ENCODE results near the gene TET1. TPM values are rescaled to one million over a fixed set of nuclear protein-coding genes. Genes with fewer than 3 reads are reported as not detected.
"Not testable (repeated sequence)": the region's sequence is repeated elsewhere in the genome, so short reads cannot be mapped to it uniquely, and the experiment has no call there.

Gene TET1
- total and polyA plus RNA-seq, 2 donors from 2014 or later: 0.22 to 2.2 TPM

- FAIRE-seq: no peak
- no peaks in the 10 kb centered on the region for H3K36me3 ChIP-seq (ENCODE audit: control insufficient read depth in 2 of 3, insufficient read depth in 3 of 3, low read length in 3 of 3)
- H3K27ac ChIP-seq (ENCODE audit: low read depth in 2 of 2, low read length in 2 of 2): no peak overlapping the region
These were observed 73.8 kb downstream of the TET1 start for GRCh38 chr10:68633816-68634466.

GRCh38 chr10:68636335-68636734 lies 76.2 kb downstream of the TET1 start:
- DNase-seq: no peak
- intact Hi-C loops (cut with DNase I): no loop called here
- H3K9ac ChIP-seq (ENCODE audit: low read length in 3 of 3): no peak overlapping the region
- no peak overlapping the region for H3K27ac ChIP-seq (ENCODE audit: low read depth in 2 of 2, low read length in 2 of 2)
- no peak for FAIRE-seq
- no peak for TF ChIP-seq CTCF (IDR thresholded peaks at IDR 0.05; ENCODE audit: borderline replicate concordance, extremely low read depth, insufficient read depth)
- no peaks in the 10 kb centered on the region for H3K36me3 ChIP-seq (ENCODE audit: control insufficient read depth in 2 of 3, insufficient read depth in 3 of 3, low read length in 3 of 3)
- no peaks in the 10 kb centered on the region for H3K9me3 ChIP-seq (ENCODE audit: control insufficient read depth in 2 of 3, insufficient read depth in 1 of 3, low read length in 3 of 3)
- no peaks in the 10 kb centered on the region for H3K27me3 ChIP-seq (ENCODE audit: control insufficient read depth, insufficient read depth, low read length)
- H3K4me1 ChIP-seq (ENCODE audit: control insufficient read depth in 2 of 3, insufficient read depth in 2 of 3, low read depth in 1 of 3, low read length in 3 of 3): peaks cover 3 to 5% (median 3%) of the 10 kb centered on the region in 3 donors
- H3K4me3 ChIP-seq (ENCODE audit: low read length in 3 of 3): no peak overlapping the region

More at GRCh38 chr10:68633816-68634466, 73.8 kb downstream of the TET1 start:
- peak in 1 of 5 donors; percentile 9 for DNase-seq
- intact Hi-C loops (cut with DNase I): no loop called here
- Histone ChIP-seq H3K9me3 (ENCODE audit: control insufficient read depth in 2 of 3, insufficient read depth in 1 of 3, low read length in 3 of 3) (no peaks in the 10 kb centered on the region), H3K4me1 (ENCODE audit: control insufficient read depth in 2 of 3, insufficient read depth in 2 of 3, low read depth in 1 of 3, low read length in 3 of 3) (peaks cover 3 to 5% (median 3%) of the 10 kb centered on the region in 3 donors), H3K27me3 (ENCODE audit: control insufficient read depth, insufficient read depth, low read length) (no peaks in the 10 kb centered on the region), H3K9ac (ENCODE audit: low read length in 3 of 3) (no peak overlapping the region), H3K4me3 (ENCODE audit: low read length in 3 of 3) (no peak overlapping the region)
- TF ChIP-seq CTCF (IDR thresholded peaks at IDR 0.05; ENCODE audit: borderline replicate concordance, extremely low read depth, insufficient read depth): no peak

- H3K4me3 ChIP-seq (ENCODE audit: low read length in 3 of 3); H3K36me3 ChIP-seq (ENCODE audit: control insufficient read depth in 2 of 3, insufficient read depth in 3 of 3, low read length in 3 of 3); H3K27me3 ChIP-seq (ENCODE audit: control insufficient read depth, insufficient read depth, low read length); intact Hi-C loops (cut with DNase I); H3K27ac ChIP-seq (ENCODE audit: low read depth in 2 of 2, low read length in 2 of 2); H3K4me1 ChIP-seq (ENCODE audit: control insufficient read depth in 2 of 3, insufficient read depth in 2 of 3, low read depth in 1 of 3, low read length in 3 of 3); H3K9ac ChIP-seq (ENCODE audit: low read length in 3 of 3); H3K9me3 ChIP-seq (ENCODE audit: control insufficient read depth in 2 of 3, insufficient read depth in 1 of 3, low read length in 3 of 3); DNase-seq; FAIRE-seq: not testable (repeated sequence)
These were observed 83.4 kb downstream of the TET1 start for GRCh38 chr10:68643550-68643949.

- H3K9ac ChIP-seq (ENCODE audit: low read length in 3 of 3): no peak overlapping the region
- intact Hi-C loops (cut with DNase I): no loop called here
- TF ChIP-seq CTCF (IDR thresholded peaks at IDR 0.05; ENCODE audit: borderline replicate concordance, extremely low read depth, insufficient read depth): no peak
- peak overlapping the region in 1 of 2 donors; percentile 41 for H3K27ac ChIP-seq (ENCODE audit: low read depth in 2 of 2, low read length in 2 of 2)
- no peaks in the 10 kb centered on the region for H3K9me3 ChIP-seq (ENCODE audit: control insufficient read depth in 2 of 3, insufficient read depth in 1 of 3, low read length in 3 of 3)
- DNase-seq (no peak), FAIRE-seq (peak; percentile 54)
- H3K4me3 ChIP-seq (ENCODE audit: low read length in 3 of 3): no peak overlapping the region
- peaks cover 0 to 7% (median 0%) of the 10 kb centered on the region in 3 donors for H3K36me3 ChIP-seq (ENCODE audit: control insufficient read depth in 2 of 3, insufficient read depth in 3 of 3, low read length in 3 of 3)
- H3K4me1 ChIP-seq (ENCODE audit: control insufficient read depth in 2 of 3, insufficient read depth in 2 of 3, low read depth in 1 of 3, low read length in 3 of 3): no peaks in the 10 kb centered on the region
- no peaks in the 10 kb centered on the region for H3K27me3 ChIP-seq (ENCODE audit: control insufficient read depth, insufficient read depth, low read length)
These were observed 87.7 kb downstream of the TET1 start for GRCh38 chr10:68647672-68648341.

Data from kidney (tissue), 14 donors.